A673 (cell line): Measurements from ENCODE around the gene PLIN5.

Source experiments
- EZH2 ChIP-seq: fragments of 200-600 bp; sonication (generic); IDR thresholded peaks from 2 replicates; pipeline ENCODE4 v1.6.1; 2017; ENCODE audit warnings: borderline replicate concordance, low read depth, mild to moderate bottlenecking, mixed read lengths, antibody characterized with exemption, low read length; ENCODE audit not compliant: poor library complexity, severe bottlenecking
- TF ChIP-seq, protein P1 (sequence below): fragments of 300-800, 200-600 bp; sonication (generic); conservative IDR thresholded peaks from 2 replicates; pipeline ENCODE4 v1.5.1; 2017; ENCODE audit warnings: low read depth, mild to moderate bottlenecking, antibody characterized with exemption, low read length, moderate library complexity, mixed read lengths

DNA sequence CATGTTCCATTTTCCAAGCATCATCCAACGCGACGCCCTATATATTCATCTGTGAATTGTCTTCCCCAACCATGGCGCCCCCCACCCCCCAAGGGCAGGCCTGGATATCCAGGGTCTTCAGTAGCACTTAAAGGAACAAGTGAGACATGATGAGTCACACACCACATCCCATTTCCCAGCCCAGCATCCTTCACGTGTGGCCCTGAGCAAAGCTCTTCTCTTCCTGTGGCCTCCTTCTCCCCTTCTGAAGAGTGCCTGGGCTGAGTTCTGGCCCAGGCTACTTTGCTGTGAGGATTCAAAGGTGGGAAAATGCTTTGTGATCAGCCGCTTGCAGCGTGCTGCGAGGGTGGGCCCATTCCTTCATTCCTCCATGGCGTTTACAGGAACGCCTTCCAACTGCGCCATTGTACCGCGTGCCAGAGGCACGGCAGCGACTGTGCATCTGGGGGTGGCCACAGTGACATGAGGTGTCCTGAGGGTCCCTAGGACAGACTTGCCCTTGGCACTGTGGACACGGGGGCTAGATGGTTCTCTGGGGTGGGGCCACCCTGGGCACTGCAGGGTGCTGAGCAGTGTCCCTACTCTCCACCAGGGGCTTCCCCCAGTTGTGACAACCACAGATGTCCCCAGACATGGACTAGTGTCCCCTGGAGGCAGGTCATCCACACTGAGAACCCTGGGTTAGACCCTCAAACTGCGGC is 28.4 kb downstream of the PLIN5 start:
- no peak for TF ChIP-seq EZH2
- TF ChIP-seq, protein P1, sequence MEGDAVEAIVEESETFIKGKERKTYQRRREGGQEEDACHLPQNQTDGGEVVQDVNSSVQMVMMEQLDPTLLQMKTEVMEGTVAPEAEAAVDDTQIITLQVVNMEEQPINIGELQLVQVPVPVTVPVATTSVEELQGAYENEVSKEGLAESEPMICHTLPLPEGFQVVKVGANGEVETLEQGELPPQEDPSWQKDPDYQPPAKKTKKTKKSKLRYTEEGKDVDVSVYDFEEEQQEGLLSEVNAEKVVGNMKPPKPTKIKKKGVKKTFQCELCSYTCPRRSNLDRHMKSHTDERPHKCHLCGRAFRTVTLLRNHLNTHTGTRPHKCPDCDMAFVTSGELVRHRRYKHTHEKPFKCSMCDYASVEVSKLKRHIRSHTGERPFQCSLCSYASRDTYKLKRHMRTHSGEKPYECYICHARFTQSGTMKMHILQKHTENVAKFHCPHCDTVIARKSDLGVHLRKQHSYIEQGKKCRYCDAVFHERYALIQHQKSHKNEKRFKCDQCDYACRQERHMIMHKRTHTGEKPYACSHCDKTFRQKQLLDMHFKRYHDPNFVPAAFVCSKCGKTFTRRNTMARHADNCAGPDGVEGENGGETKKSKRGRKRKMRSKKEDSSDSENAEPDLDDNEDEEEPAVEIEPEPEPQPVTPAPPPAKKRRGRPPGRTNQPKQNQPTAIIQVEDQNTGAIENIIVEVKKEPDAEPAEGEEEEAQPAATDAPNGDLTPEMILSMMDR = no peak
